ENCODE measurements around the gene CLASP1.

DNA sequence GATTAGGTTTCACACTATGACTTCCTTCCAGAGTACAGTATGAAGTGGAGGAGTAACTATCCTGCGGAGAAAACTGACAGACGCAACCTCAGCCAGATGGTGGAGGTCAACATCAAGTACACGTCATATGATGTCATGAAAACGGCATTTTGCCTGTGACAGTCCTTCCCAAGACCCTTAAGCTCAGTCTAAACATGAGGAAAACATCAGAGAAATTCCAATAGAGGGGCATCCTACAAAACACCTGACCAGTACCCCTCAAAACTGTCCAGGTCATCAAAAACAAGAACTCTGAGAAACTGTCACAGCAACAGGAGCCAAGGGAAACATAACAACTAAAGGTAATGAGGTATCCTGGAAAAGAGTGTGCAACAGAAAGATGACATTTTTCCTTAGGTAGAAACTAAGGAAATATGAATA lies 116.9 kb downstream of the CLASP1 start:
- TF ChIP-seq, protein P1, sequence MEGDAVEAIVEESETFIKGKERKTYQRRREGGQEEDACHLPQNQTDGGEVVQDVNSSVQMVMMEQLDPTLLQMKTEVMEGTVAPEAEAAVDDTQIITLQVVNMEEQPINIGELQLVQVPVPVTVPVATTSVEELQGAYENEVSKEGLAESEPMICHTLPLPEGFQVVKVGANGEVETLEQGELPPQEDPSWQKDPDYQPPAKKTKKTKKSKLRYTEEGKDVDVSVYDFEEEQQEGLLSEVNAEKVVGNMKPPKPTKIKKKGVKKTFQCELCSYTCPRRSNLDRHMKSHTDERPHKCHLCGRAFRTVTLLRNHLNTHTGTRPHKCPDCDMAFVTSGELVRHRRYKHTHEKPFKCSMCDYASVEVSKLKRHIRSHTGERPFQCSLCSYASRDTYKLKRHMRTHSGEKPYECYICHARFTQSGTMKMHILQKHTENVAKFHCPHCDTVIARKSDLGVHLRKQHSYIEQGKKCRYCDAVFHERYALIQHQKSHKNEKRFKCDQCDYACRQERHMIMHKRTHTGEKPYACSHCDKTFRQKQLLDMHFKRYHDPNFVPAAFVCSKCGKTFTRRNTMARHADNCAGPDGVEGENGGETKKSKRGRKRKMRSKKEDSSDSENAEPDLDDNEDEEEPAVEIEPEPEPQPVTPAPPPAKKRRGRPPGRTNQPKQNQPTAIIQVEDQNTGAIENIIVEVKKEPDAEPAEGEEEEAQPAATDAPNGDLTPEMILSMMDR (IDR thresholded peaks at IDR 0.05) = no peak
- no peak for TF ChIP-seq POLR2A (IDR thresholded peaks at IDR 0.05)

Measured in vagina (tissue), 2 donors.